ENCODE results near the gene TLE3.

- TF ChIP-seq RFX5 (IDR thresholded peaks at IDR 0.05; ENCODE audit: low read length) = no peak
- TF ChIP-seq CTCF (IDR thresholded peaks at IDR 0.05) = no peak
- TF ChIP-seq YY1 (IDR thresholded peaks at IDR 0.05; ENCODE audit: low read depth) = no peak
- no peak for TF ChIP-seq MAX (IDR thresholded peaks at IDR 0.05; ENCODE audit: low read depth)
- no peak for TF ChIP-seq REST (IDR thresholded peaks at IDR 0.05; ENCODE audit: low read depth, low read length)
- TF ChIP-seq SIN3A (IDR thresholded peaks at IDR 0.05; ENCODE audit: borderline replicate concordance, low read depth, low read length) = no peak
- no peak for TF ChIP-seq EP300 (IDR thresholded peaks at IDR 0.05; ENCODE audit: borderline replicate concordance in 1 of 2, low read depth in 1 of 2, low read length in 1 of 2)
- no peak for TF ChIP-seq ZBTB33 (IDR thresholded peaks at IDR 0.05; ENCODE audit: borderline replicate concordance, low read depth)
- TF ChIP-seq POLR2AphosphoS5 (IDR thresholded peaks at IDR 0.05; ENCODE audit: low read depth, low read length) = no peak
- TF ChIP-seq USF2 (IDR thresholded peaks at IDR 0.05; ENCODE audit: borderline replicate concordance, low read depth, low read length) = no peak
- no peak for TF ChIP-seq EZH2phosphoT487 (IDR thresholded peaks at IDR 0.05; ENCODE audit: borderline replicate concordance, low read depth)
- TF ChIP-seq TAF1 (IDR thresholded peaks at IDR 0.05; ENCODE audit: borderline replicate concordance, low read depth, low read length) = no peak
- no peak for TF ChIP-seq PBX3 (IDR thresholded peaks at IDR 0.05)
- TF ChIP-seq USF1 (IDR thresholded peaks at IDR 0.05; ENCODE audit: borderline replicate concordance, low read depth) = no peak
Observed at GRCh38 chr15:70132139-70132538, 34.4 kb upstream of the TLE3 start.
